Measurements from ENCODE around the gene PFKFB1.

The PFKFB1 gene

DNA sequence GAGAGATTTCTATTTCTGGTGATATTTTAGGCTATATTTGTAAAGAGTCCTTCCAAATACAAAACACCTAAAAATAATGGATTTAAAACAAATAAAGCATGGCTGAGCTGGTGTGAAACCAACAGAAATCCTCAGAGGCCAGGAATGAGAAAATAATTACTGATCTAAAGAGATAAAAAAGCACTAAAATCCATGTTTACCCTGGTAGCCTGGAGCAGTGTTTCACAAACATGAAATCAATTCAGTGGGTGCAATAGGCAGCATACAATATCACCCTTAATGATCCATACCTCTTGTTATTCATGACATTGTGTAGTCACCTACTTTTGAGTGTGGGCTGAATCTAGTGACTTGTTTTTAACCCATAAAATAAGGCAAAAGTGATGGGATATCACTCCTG, 14.6 kb downstream of the PFKFB1 start:
- H4K91ac ChIP-seq (ENCODE audit: low read depth, low read length, poor library complexity), result no peak overlapping the region
- H2BK5ac ChIP-seq (ENCODE audit: low read length), result no peak overlapping the region

DNA sequence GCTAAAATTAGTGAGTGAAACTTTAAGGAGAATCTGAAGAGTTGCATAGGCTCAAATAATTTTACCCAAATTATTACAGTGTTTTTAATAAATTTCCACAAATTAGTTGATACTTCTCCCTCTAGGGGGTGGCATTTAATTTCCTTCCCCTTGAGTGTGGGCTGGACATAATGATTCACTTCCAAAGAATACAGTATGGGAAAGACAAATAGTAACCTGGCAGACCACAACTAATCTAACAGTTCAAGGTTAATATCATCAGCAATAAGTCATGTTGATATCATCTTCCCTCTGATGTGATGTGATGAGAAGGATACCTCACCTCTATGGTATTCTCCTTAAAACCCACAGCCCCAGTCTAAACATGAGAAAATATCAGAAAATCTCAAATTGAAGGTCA, 15.5 kb downstream of the PFKFB1 start:
- H3K4ac ChIP-seq (ENCODE audit: low read length), result no peak overlapping the region
- H2BK5ac ChIP-seq (ENCODE audit: low read length), result no peak overlapping the region
- no peak overlapping the region for H2BK120ac ChIP-seq (ENCODE audit: low read depth, low read length)
- H2AFZ ChIP-seq (ENCODE audit: low read length), result no peak overlapping the region
- no peak overlapping the region for H2BK12ac ChIP-seq (ENCODE audit: low read length)
- no peak overlapping the region for H3K4me3 ChIP-seq (ENCODE audit: low read length in 2 of 2)
- H3K23ac ChIP-seq (ENCODE audit: low read depth, low read length, poor library complexity), result no peak overlapping the region
- no peaks in the 10 kb centered on the region for H3K79me1 ChIP-seq (ENCODE audit: low read depth, low read length)
- H3K4me1 ChIP-seq (ENCODE audit: control insufficient read depth in 2 of 2, insufficient read depth in 1 of 2, low read depth in 1 of 2, low read length in 2 of 2), result no peaks in the 10 kb centered on the region
- no peak overlapping the region for H3K4me2 ChIP-seq (ENCODE audit: insufficient read depth, low read length, poor library complexity, severe bottlenecking)
- no peak overlapping the region for H3K9ac ChIP-seq (ENCODE audit: low read depth, low read length, poor library complexity)
- no peak overlapping the region for H3K14ac ChIP-seq (ENCODE audit: low read length)
- no peak overlapping the region for H2BK15ac ChIP-seq (ENCODE audit: low read length)
- H4K91ac ChIP-seq (ENCODE audit: low read depth, low read length, poor library complexity), result no peak overlapping the region
- no peaks in the 10 kb centered on the region for H3K9me3 ChIP-seq (replicated peaks in 1 of 2; ENCODE audit: control insufficient read depth in 2 of 2, insufficient read depth in 1 of 2, low read depth in 1 of 2, low read length in 2 of 2)
- no peaks in the 10 kb centered on the region for H3K27me3 ChIP-seq (ENCODE audit: control insufficient read depth in 3 of 3, insufficient read depth in 3 of 3, low read depth in 1 of 3, low read length in 3 of 3)
- H3K27ac ChIP-seq (replicated peaks; ENCODE audit: low read length), result no peak overlapping the region
- H3K18ac ChIP-seq (ENCODE audit: low read length), result no peak overlapping the region
- no peak overlapping the region for H4K8ac ChIP-seq (ENCODE audit: low read depth, low read length)
- no peaks in the 10 kb centered on the region for H3K36me3 ChIP-seq (replicated peaks in 1 of 2; ENCODE audit: control insufficient read depth in 2 of 2, insufficient read depth in 2 of 2, low read length in 2 of 2)
- no peak overlapping the region for H2AK5ac ChIP-seq (ENCODE audit: low read depth, low read length)
- no peak for DNase-seq (ENCODE audit: low spot score)

More for the DNA sequence above, 14.6 kb downstream of the PFKFB1 start:
- DNase-seq (ENCODE audit: low spot score), result no peak
- Histone ChIP-seq H2BK15ac (ENCODE audit: low read length) (no peak overlapping the region), H2BK12ac (ENCODE audit: low read length) (no peak overlapping the region), H3K14ac (ENCODE audit: low read length) (no peak overlapping the region), H2BK120ac (ENCODE audit: low read depth, low read length) (no peak overlapping the region), H4K8ac (ENCODE audit: low read depth, low read length) (no peak overlapping the region), H3K79me1 (ENCODE audit: low read depth, low read length) (no peaks in the 10 kb centered on the region), H3K23ac (ENCODE audit: low read depth, low read length, poor library complexity) (no peak overlapping the region), H3K9ac (ENCODE audit: low read depth, low read length, poor library complexity) (no peak overlapping the region), H3K36me3 (replicated peaks in 1 of 2; ENCODE audit: control insufficient read depth in 2 of 2, insufficient read depth in 2 of 2, low read length in 2 of 2) (no peaks in the 10 kb centered on the region), H2AK5ac (ENCODE audit: low read depth, low read length) (no peak overlapping the region), H3K9me3 (replicated peaks in 1 of 2; ENCODE audit: control insufficient read depth in 2 of 2, insufficient read depth in 1 of 2, low read depth in 1 of 2, low read length in 2 of 2) (no peaks in the 10 kb centered on the region), H3K18ac (ENCODE audit: low read length) (no peak overlapping the region), H3K4me1 (ENCODE audit: control insufficient read depth in 2 of 2, insufficient read depth in 1 of 2, low read depth in 1 of 2, low read length in 2 of 2) (no peaks in the 10 kb centered on the region), H3K27me3 (ENCODE audit: control insufficient read depth in 3 of 3, insufficient read depth in 3 of 3, low read depth in 1 of 3, low read length in 3 of 3) (no peaks in the 10 kb centered on the region), H3K4me3 (ENCODE audit: low read length in 2 of 2) (no peak overlapping the region), H3K4ac (ENCODE audit: low read length) (no peak overlapping the region), H3K27ac (replicated peaks; ENCODE audit: low read length) (no peak overlapping the region), H2AFZ (ENCODE audit: low read length) (no peak overlapping the region), H3K4me2 (ENCODE audit: insufficient read depth, low read length, poor library complexity, severe bottlenecking) (no peak overlapping the region)

DNA sequence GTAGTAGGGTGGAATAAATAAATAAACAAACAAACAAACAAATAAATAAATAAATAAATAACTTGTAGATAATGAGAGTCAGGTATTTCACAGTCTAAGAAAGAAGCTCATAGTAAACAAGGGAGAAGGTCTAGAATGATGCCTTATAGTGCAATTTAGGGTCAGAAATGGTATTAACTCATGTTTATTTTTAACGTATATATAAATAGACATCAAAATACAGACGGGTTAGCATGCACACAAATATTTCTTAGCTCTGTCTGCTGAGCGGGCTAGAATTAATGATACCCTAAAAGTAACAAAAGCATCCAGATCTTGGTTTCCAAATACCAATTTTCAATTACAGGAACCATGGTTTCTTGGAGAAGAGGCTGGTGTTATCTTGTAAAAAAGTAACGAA, 16.6 kb downstream of the PFKFB1 start:
- no peak overlapping the region for H3K27ac ChIP-seq (replicated peaks; ENCODE audit: low read length)
- no peak overlapping the region for H3K9ac ChIP-seq (ENCODE audit: low read depth, low read length, poor library complexity)
- no peaks in the 10 kb centered on the region for H3K9me3 ChIP-seq (replicated peaks in 1 of 2; ENCODE audit: control insufficient read depth in 2 of 2, insufficient read depth in 1 of 2, low read depth in 1 of 2, low read length in 2 of 2)
- no peak for DNase-seq (ENCODE audit: low spot score)
- no peak overlapping the region for H2BK15ac ChIP-seq (ENCODE audit: low read length)
- no peak overlapping the region for H2AK5ac ChIP-seq (ENCODE audit: low read depth, low read length)
- H3K27me3 ChIP-seq (ENCODE audit: control insufficient read depth in 3 of 3, insufficient read depth in 3 of 3, low read depth in 1 of 3, low read length in 3 of 3), result no peaks in the 10 kb centered on the region
- H2BK120ac ChIP-seq (ENCODE audit: low read depth, low read length), result no peak overlapping the region
- H3K23ac ChIP-seq (ENCODE audit: low read depth, low read length, poor library complexity), result no peak overlapping the region
- H3K36me3 ChIP-seq (replicated peaks in 1 of 2; ENCODE audit: control insufficient read depth in 2 of 2, insufficient read depth in 2 of 2, low read length in 2 of 2), result no peaks in the 10 kb centered on the region
- H3K4me1 ChIP-seq (ENCODE audit: control insufficient read depth in 2 of 2, insufficient read depth in 1 of 2, low read depth in 1 of 2, low read length in 2 of 2), result no peaks in the 10 kb centered on the region
- no peak overlapping the region for H2BK12ac ChIP-seq (ENCODE audit: low read length)
- no peak overlapping the region for H2AFZ ChIP-seq (ENCODE audit: low read length)
- no peak overlapping the region for H3K18ac ChIP-seq (ENCODE audit: low read length)
- no peak overlapping the region for H3K14ac ChIP-seq (ENCODE audit: low read length)
- no peak overlapping the region for H3K4me2 ChIP-seq (ENCODE audit: insufficient read depth, low read length, poor library complexity, severe bottlenecking)
- no peaks in the 10 kb centered on the region for H3K79me1 ChIP-seq (ENCODE audit: low read depth, low read length)
- no peak overlapping the region for H3K4me3 ChIP-seq (ENCODE audit: low read length in 2 of 2)
- no CpG with 5 or more reads among the region's 4 CpGs for WGBS, 2 donors (ENCODE audit: extremely low coverage in 2 of 2, insufficient read length in 2 of 2, insufficient replicate concordance in 1 of 2)
- H4K8ac ChIP-seq (ENCODE audit: low read depth, low read length), result no peak overlapping the region
- H3K4ac ChIP-seq (ENCODE audit: low read length), result no peak overlapping the region
- H4K91ac ChIP-seq (ENCODE audit: low read depth, low read length, poor library complexity), result no peak overlapping the region
- no peak overlapping the region for H2BK5ac ChIP-seq (ENCODE audit: low read length)

DNA sequence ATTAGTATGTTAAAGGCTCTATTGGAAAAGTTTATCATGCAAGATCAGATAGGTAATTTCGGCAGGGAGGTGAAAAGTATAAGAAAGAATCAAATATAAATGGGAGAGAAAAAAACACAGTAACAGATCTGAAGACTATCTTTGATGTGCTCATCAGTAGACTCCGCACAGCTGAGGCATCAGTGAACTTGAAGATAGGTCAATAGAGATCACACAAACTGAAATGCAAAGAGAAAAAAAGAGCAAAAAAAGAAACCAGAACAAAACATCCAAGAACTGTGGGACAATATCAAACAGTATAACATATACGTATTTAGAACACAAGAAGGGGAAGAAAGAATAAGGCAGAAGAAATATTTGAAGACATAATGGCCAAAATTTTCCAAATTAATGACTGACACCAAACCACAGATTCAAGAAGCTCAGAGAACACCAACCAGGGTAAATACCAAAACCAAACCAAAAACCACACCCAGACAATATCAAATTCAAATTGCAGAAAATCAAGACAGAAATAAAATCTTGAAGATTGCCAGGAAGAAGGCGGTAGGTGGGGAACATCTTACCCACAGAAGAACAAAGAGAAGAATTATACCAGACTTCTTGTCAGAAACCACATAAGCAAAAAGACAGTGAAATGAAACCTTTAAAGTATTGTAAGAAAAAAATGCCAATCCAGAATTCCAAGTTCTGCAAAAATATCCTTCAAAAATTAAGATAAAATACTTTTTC, 29.1 kb downstream of the PFKFB1 start:
- H3K4me2 ChIP-seq (ENCODE audit: insufficient read depth, low read length, poor library complexity, severe bottlenecking), result no peak overlapping the region
- H2BK12ac ChIP-seq (ENCODE audit: low read length), result no peak overlapping the region
- no peak overlapping the region for H3K4ac ChIP-seq (ENCODE audit: low read length)
- H3K4me3 ChIP-seq (ENCODE audit: low read length in 2 of 2), result no peak overlapping the region
- no peak overlapping the region for H4K8ac ChIP-seq (ENCODE audit: low read depth, low read length)
- H2AFZ ChIP-seq (ENCODE audit: low read length), result no peak overlapping the region
- H3K4me1 ChIP-seq (ENCODE audit: control insufficient read depth in 2 of 2, insufficient read depth in 1 of 2, low read depth in 1 of 2, low read length in 2 of 2), result no peaks in the 10 kb centered on the region
- H3K36me3 ChIP-seq (replicated peaks in 1 of 2; ENCODE audit: control insufficient read depth in 2 of 2, insufficient read depth in 2 of 2, low read length in 2 of 2), result no peaks in the 10 kb centered on the region
- H2BK120ac ChIP-seq (ENCODE audit: low read depth, low read length), result no peak overlapping the region
- no peaks in the 10 kb centered on the region for H3K9me3 ChIP-seq (replicated peaks in 1 of 2; ENCODE audit: control insufficient read depth in 2 of 2, insufficient read depth in 1 of 2, low read depth in 1 of 2, low read length in 2 of 2)
- H4K91ac ChIP-seq (ENCODE audit: low read depth, low read length, poor library complexity), result no peak overlapping the region
- H3K9ac ChIP-seq (ENCODE audit: low read depth, low read length, poor library complexity), result no peak overlapping the region
- no peaks in the 10 kb centered on the region for H3K79me1 ChIP-seq (ENCODE audit: low read depth, low read length)
- no peak overlapping the region for H3K23ac ChIP-seq (ENCODE audit: low read depth, low read length, poor library complexity)
- H2BK15ac ChIP-seq (ENCODE audit: low read length), result no peak overlapping the region
- H2AK5ac ChIP-seq (ENCODE audit: low read depth, low read length), result no peak overlapping the region
- no peak overlapping the region for H3K27ac ChIP-seq (replicated peaks; ENCODE audit: low read length)
- H3K18ac ChIP-seq (ENCODE audit: low read length), result no peak overlapping the region
- H3K27me3 ChIP-seq (ENCODE audit: control insufficient read depth in 3 of 3, insufficient read depth in 3 of 3, low read depth in 1 of 3, low read length in 3 of 3), result peaks cover 0 to 7% (median 0%) of the 10 kb centered on the region in 3 experiments
- H3K14ac ChIP-seq (ENCODE audit: low read length), result no peak overlapping the region
- WGBS, 2 donors (ENCODE audit: extremely low coverage in 2 of 2, insufficient read length in 2 of 2, insufficient replicate concordance in 1 of 2), result no CpG with 5 or more reads among the region's 4 CpGs
- H2BK5ac ChIP-seq (ENCODE audit: low read length), result no peak overlapping the region
- DNase-seq (ENCODE audit: low spot score), result no peak

Measured in neuronal stem cell (in vitro differentiated cells).